Activated T-cell treated with anti-CD3 and anti-CD28 coated beads for 48 hours (primary cell): ENCODE results near the gene CUX1.
"Not testable (repeated sequence)": the region's sequence is repeated elsewhere in the genome, so short reads cannot be mapped to it uniquely, and the experiment has no call there.

Source experiments
- DNase-seq: peaks from one replicate; pipeline ENCODE4 v3.0.0-alpha.2; 2020; ENCODE audit warnings: low read depth

Gene CUX1

DNA sequence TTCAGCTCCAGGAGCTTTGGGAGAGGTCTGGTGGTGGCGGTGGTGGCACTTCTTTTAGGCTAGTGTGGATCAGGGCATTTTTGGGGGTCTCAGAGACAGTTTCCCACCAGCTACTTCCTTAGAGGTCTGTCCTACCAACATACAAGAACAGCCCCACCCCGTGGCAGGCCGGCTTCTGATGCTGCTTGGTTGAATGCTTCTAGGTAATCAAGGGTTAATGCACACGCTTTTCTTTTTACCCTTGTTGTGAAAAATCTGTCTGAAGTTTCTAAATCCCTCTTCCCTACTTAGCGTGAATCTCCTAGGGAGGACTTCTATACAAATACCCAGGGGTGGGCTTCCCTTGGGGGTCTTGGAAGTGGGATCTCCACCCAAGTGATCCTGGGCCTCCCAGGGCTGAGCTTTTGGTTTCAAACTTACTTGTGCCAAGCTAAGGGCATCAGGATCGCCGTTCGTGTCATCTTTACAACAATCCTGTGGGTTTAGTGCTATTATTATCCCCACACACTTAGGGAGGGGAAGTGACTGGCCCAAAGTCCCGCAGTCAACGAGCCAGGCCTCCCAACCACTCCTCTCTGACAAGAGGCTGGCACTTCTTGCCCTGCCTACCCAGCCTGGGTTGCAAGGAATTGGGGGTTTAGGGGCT is 471.0 kb downstream of the CUX1 start:
- DNase-seq: no peak

DNA sequence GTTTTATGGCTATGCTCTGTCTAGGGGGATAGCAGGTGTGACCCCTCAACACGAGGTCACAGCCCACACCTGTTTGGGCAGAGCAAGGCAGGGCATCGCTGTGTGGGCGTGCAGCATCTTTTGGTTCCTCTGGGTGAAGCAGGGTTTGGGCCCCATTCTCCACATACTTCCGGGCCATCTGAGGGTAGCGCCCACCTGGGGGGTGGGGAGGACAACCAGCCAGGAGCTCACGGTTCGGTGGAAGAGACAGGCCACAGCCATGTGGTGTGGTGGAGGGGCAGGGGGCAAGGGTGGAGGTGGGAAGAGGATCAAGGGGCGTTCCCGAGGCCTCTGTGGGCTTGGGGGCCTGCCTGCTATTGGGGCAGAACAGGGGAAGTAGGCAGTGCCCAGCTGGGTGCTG is 471.6 kb downstream of the CUX1 start:
- DNase-seq: no peak

DNA sequence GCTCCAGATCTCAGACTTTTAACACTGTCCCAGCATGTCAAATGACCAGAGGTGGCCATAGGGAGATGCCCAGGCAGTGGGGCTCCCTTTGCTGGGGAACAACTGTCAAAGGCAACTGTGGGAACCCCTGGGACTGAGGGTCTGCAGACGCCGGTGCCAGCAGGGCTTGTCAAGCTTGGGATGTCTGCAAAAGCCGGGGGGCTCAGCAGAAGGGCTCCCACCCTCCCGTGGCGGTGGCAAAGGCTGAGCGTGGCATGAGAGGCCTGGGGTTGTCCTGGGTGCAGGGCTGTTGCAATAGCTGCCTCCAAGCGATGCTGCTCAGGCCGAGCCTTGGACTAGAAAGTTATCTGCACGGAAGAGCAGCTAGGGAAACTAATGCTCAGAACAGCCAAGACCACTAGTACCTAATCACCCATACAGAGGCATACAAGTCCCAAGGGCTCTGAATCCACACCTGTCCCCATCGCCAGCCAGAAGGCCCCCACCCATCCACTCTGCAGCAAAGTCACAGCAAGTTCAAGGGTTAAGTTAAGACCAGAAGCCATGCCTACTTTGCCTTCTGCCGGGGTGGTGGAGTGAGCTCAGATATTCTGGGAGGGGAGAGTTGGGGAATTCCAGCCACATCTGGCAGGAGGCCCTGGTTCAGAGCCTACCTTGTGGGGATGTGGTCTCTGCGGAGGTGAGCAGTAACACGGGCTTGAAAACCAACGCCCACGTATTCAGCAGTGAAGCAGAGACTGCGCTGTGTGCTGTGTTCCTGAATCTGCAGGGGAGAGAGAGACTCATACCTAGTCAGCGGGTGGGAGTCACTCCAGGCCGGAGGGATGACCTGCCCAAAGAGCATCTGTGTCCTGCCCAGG is 473.9 kb downstream of the CUX1 start:
- no peak for DNase-seq

DNA sequence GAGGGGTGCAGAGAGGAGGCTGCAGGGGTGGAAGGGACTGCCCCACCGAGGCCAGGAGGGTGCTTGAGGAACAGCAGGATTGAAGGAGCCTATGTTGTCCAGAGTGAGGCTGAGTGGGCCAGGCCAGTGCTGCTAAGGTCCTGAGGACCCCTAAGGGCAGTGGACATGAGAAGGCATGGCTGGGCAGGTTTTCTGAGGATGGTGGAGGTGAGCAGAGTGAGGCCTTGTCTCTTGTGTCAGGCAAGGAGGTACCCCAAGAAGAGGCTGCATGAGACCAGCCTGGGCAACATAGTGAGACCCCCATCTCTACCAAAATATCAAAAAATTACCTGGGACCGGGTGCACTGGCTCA is 474.5 kb downstream of the CUX1 start:
- DNase-seq: no peak

DNA sequence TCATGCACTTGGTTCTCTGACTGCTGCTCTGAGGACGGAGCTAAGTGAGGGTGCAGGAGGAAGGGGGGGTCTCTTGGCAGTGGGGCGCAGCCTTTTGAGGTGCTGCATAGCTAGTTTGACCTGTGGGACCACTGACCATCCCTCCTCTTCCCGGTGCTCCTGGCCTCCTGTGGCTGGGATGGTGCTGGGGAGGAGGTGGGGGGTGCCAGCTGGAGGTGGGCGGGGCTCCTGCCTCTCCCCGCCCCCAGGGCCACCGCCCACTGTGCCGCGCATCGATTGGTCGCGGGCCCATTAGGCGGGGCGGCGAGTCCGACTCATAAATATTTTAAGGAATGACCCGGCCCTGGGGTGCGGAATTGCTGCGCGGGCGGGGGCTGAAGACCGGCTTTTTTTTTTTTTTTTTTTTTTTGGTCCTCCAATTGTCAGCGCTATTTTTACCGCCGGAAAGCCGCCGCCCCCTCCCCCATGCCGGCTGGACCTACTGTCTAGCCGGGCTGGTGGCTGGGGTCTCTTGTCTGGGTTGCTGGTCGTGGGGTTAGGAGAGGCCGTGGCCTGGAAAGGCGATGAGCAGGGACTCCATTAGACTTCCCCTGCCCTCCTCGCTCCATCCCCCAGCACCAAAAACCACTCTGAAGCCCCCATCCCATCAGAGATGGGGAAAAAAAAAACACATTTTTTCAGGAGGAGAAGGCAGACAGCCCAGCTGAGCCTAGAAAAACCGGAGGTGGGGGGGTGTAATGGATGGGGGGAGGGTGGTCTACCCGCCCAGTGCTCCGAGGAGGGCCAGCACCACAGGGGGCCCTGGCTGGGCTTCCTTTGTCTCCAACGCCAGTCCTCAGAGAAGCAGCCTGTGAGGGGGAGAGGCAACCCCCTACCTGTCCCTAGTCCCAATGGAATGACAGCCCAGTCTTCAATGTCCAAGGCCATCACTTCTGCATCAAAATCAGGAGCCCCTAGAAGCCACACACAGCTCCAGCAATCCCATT is 475.7 kb downstream of the CUX1 start:
- DNase-seq: no peak

DNA sequence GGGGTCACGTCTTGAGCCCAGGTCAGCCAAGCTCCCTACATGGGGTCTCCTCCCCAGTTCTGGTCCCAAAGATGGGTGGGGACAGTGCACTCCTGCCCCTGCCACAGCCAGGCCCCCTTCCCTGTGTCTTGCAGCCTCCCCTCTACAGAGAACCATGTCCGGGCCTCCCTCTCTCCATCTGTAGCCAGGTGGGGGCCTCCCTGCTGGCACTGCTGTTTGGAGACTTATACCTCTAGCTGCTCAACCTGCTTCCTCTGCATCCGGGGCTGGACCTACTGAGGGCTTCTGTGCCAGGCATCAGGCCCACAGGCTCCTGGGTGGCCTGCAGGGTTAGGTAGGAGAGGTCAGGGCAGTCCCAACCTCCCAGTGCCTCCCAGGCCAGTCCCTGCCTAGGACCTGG is 477.2 kb downstream of the CUX1 start:
- DNase-seq: no peak

DNA sequence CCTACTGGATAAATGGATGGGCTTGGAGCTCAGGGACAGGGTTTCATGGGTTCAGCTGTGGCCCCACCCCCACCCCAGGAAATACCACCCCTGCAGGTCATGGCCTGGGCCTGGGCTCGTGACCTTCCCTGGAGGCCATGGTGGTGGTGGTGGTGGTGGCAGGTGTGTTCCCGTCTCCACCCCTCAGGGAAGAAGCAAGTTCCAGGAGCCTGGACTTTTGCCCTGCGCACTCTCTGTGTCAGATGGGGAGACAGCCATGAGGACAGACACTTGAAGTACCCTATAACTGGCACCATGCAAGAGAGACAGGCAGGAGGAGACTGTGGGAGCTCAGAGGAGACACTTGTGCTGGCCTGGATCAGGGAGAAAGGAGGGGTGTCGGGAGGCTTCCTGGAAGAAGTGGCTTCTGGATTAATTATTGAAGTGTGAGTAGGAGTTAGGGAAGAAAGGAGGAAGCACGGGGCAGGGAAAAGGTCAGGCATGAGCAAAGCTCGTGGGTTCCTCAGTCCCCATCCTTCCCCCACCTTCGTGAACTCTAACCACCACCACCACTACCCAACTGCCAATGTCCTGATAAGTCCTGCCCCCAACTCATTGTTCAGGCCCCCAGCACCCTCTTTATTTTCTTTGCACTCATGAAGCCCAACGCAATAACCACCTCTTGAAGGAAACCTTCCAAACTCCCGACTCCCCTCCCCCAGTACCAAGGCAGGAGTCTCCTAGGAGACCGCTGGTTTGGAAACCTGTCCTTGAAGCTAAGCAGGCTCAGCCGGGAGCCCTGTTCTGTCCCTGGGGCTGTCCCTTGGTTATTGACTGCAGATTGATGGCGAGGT is 478.1 kb downstream of the CUX1 start:
- DNase-seq: no peak

DNA sequence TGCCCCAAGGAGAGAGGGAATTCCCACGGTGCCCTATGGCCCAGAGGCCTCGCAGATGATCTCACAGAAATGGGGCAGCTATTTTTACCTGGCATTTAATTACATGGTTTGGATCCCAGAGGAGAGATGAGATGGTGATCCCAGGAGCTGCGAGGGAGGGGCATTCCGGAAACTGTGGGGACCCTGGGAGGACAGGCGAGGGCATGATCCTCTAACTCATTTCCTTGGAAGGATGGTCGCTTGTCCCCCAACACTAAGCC is 478.7 kb downstream of the CUX1 start:
- no peak for DNase-seq

DNA sequence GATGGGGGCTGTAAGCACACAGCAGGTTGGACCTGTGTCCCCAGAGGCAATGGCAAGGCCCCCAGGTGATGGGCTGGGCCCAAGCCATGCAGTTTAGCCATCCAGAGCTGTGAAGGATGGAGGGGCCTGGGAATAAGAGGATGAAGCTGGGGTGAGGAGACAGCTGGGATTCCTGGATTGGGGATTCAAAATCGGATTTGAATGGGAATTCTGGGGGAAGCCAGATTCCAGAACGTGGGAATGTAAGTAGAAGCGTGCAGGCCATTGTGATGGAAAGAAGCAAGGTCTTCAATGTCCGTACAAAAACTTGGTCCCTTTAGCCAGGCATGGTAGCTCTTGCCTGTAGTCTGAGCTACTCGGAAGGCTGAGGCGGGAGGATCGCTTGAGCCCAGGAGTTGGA is 479.1 kb downstream of the CUX1 start:
- no peak for DNase-seq

DNA sequence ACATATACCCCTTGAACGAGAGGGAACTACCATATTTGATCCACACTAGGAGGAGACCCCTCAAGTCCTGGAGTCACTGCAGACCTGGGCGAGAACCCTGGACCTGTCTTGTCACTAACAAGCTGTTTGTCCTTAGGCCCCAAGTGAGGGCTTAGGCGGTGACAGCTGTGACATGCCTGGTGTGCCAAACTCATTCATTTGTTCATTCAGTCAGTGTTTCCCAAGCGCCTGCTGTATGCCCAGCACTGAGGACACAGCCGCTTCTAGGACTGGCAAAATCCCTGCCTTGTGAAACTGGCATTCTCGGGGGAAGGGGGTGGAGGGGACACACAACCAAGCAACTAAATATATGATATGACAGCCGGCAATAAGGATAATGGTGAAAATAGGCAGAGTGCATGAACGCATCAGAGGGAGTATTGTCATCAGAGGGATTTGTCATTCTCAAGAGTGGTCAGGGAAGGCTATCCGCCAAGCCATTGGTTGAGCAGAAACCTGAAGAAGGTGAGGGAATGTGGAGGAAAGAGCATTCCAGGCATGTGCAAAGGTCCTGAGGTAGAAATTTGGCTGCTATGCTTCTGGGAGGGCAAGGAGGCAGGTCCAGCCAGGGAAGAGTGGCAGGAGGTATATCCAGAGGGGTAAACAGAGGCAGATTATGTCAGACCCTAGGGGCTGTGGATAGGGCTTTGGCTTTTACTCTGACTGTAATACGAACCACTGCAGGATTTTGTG is 480.2 kb downstream of the CUX1 start:
- DNase-seq: no peak

DNA sequence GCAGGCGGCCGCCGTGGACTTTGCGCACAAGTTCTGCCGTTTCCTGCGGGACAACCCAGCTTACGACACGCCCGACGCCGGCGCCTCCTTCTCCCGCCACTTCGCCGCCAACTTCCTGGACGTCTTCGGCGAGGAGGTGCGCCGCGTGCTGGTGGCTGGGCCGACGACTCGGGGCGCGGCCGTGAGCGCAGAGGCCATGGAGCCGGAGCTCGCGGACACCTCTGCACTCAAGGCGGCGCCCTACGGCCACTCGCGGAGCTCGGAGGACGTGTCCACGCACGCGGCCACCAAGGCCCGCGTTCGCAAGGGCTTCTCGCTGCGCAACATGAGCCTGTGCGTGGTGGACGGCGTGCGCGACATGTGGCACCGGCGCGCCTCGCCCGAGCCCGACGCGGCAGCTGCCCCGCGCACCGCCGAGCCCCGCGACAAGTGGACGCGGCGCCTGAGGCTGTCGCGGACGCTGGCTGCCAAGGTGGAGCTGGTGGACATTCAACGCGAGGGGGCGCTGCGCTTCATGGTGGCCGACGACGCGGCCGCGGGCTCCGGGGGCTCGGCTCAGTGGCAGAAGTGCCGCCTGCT is 483.3 kb downstream of the CUX1 start:
- no peak for DNase-seq

DNA sequence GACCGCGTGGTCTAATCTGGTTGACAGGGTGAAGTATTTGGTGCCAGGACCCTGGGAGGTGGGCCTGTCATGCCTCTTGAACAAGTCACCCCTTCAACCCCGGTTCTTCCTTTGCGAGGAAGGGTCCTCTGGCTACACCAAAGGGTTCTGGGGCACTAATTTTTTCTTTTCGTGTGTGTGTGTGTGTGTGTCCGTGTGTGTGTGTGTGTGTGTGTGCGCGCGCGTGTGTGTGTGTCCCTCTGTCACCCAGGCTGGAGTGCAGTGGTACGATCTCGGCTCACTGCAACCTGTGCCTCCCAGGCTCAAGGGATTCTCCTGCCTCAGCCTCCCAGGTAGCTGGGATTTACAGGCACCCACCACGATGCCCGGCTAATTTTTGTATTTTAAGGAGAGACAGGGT is 483.9 kb downstream of the CUX1 start:
- DNase-seq: not testable (repeated sequence)

DNA sequence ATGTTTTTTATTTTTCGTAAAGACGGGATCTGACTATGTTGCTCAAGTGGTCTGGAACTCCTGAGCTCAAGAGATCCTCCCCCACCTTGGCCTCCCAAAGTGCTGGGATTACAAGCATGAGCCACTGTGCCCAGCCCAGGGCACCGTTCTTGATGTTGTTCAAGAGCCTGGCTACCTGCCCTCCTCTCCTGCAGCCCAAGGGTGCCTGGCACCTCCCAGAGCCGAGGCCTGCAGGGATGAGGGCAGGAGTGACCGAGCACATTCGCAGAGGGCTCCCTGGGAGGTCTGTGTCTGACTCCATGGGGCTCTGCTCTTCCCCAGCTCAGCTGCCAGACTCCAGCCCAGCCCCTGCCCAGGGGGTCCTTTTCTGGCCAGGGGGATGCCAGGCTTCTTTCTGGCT is 484.6 kb downstream of the CUX1 start:
- no peak for DNase-seq

DNA sequence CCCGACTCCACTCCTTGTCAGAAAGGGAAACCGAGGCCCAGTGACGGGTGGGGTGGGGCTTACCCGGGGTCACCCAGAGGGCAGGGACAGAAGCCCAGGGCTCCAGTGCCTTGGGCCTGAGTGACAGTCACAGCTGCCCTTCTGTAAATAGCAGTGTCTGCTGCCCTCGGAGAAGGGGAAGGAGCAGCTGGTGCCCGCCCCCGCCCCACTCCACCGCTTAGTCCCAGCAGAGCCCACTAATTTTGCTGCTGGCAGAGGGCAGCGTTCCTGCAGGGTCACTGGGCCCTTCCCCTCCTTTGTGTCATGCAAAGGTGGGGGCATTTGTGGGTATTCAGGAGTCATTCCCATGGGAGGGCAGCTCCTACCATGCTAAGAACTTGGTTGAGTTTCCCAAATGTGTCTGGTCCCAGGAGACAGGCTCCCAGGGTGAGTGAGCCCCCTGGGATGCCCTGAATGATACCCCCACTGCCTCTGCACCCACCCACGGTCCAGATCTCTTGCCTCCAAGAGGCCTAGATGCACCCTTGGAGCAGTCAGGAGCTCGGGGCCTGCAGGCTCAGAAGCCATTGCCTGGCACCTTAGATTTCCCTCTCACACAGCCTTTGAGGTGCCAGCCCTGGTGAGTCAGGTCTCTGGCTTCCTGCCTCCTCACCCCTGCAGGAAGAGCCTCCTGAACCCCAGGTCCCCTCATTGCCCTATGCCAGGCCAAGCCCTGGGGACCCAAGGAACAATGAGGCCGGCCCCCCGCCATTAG is 486.4 kb downstream of the CUX1 start:
- DNase-seq: no peak

DNA sequence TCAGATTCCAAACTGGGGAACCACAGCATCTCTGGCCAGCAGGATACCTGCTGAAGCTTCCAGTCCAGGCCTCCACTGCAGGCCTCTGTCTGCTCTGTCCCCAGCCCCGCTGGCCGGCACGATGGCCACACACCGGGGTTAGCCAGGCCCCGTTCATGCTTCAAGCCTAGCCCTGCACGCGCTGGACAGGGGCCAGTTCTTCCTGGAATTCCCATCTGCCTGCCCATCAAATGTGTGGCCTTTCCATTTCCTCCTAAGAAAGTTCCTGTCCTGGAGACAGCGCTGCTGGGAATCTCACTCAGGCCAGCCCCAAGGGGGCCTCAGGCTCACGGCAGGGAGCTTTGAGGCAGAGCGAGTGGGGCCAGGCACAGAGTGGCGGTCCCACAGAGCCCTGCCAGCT is 487.2 kb downstream of the CUX1 start:
- no peak for DNase-seq

DNA sequence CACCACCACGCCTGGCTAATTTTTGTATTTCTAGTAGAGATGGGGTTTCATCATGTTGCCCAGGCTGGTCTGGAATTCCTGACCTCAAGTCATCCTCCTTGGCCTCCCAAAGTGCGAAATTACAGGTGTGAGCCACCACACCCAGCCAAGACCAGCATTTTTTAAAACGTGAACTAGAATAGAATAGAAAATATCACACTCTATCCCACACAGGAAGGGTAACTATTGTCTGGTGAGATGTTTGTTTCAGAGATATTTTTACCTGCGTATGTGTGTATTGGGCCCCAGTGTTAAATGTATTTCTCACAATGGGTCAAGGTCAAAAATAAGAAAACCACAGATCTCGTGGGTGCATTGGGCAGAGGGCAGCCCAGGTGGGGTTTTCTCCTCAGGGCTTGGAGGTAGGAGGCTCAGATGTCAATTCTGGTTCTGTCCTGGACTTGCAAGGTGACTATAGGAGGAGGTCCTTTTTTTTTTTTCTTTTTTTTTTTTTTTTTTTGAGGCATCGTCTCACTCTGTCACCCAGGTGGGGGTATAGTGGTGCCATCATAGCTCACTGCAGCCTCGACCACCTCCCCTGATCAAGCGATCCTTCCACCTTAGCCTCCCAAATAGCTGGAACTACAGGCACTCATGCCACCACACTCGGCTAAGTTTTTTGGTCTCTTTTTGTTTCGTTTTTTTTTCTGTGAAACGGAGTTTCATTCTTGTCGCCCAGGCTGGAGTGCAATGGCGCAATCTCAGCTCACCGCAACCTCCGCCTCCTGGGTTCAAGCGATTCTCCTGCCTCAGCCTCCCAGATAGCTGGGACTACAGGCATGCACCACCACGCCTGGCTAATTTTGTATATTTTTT is 488.2 kb downstream of the CUX1 start:
- DNase-seq: no peak

DNA sequence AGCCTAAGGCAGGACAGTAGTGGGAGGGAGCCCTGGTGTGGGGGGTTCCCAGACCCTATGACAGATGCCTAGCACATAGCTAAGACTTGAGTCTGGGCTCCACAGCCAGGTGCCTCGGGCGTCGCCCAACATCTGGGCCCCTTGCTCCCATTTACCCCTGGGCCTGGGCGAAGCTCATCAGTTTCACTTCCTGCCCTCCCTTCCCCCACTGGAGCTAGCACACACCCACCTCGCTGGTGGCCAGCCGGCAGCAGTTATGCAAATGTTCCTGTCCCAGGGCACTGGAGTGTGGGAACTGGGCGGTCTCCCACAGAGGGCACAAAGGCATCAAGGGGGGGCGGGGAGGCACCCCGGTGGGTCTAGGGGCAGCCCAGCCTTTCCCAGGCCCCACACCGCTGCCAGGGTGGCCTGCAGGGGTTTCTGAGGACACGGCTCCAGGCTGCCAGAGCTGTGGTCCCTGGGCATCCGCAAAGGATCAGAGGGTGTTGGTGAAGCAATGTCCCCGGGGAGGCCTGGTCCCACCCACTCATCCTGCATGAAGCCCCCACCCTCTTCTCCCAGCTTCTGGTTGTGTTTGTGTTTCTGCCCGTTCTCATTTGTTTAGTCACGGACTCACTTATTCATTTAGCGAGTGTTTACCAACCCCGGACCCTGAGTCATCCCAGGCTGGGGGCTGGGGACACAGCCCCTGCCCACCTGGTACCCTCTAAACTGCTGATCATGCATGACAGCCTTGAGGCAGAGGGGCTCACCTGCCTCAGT is 489.7 kb downstream of the CUX1 start:
- DNase-seq: no peak

DNA sequence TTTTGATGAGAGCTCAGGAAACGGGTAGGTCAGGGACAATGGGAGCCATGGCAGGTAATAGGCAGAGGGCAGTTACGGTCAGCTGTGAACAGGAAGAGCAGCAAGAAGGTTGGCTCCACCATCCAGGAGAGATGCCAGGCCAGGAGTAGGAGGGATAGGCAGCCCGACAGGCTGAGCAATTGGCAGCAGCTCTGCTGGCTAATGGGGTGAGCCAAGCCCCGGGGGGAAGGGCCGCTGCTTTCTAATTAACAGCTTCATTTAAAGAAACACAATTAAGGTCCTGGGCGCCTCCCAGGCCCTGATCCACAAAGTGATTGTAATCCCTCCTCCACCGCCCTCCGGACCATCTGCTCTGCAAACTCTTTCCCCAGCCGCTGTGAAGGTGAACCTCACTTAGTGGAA is 493.0 kb downstream of the CUX1 start:
- no peak for DNase-seq

DNA sequence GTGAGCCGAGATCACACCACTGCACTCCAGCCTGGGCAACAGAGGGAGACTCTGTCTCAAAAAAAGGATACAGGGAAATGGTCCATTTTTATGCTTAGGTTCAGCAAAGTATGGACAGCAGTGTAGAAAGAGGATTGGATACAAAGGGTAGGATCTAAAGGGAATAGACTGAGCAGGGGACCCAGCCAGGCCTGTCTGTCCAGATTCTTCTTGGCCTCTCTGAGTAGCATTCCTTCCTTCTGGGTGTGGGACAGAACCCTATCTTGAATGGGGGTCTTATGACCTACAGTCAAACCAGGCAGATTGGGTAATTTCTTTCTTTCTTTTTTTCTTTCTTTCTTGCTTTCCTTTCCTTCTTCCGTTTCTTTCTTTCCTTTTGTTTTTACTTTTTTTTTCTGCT is 494.9 kb downstream of the CUX1 start:
- DNase-seq: no peak
